Psoas muscle (tissue), 8 donors: ENCODE data around the gene NPR3. TPM values are rescaled to one million over a fixed set of nuclear protein-coding genes. Genes with fewer than 3 reads are reported as not detected.
A peak's percentile ranks its signal among the peaks of the same experiment; 100 is the strongest.

ENCODE experiments used
- ATAC-seq, 4 donors: fragments of 200-7000 bp; cut with Tn5 transposase; one replicate each; pipeline ENCODE4 v1.9.1; 2020; ENCODE audit warnings: moderate library complexity in 3 of 4, mild to moderate bottlenecking in 2 of 4
- DNase-seq, 2 donors: peaks; one replicate each; pipeline ENCODE4 v3.0.0-alpha.2; 2020
- H3K27ac ChIP-seq: fragments of 200-600 bp; one replicate; pipeline ENCODE4 v1.8.0; 2022
- H3K27me3 ChIP-seq, 3 donors: fragments of 200-600 bp in 1 of 3; one replicate each; pipeline versions ENCODE4 v1.6.1 to v1.8.0; 2013 to 2022; ENCODE audit warnings: low read length in 2 of 3, mild to moderate bottlenecking in 2 of 3, moderate library complexity in 1 of 3; ENCODE audit not compliant: insufficient read depth in 3 of 3
- H3K36me3 ChIP-seq, 2 donors: fragments of 200-600 bp in 1 of 2; one replicate each; pipeline versions ENCODE4 v1.6.1 to v1.8.0; 2013 to 2022; ENCODE audit warnings: low read depth in 1 of 2, mild to moderate bottlenecking in 1 of 2, moderate library complexity in 1 of 2; ENCODE audit not compliant: insufficient read depth in 1 of 2
- H3K4me1 ChIP-seq: fragments of 200-600 bp; one replicate; pipeline ENCODE4 v1.8.0; 2022
- H3K4me3 ChIP-seq: fragments of 200-600 bp; one replicate; pipeline ENCODE4 v1.8.0; 2022; ENCODE audit warnings: mild to moderate bottlenecking
- H3K9me3 ChIP-seq: fragments of 200-600 bp; one replicate; pipeline ENCODE4 v1.8.0; 2022
- CTCF ChIP-seq: fragments of 200-600 bp; IDR thresholded peaks from one replicate; pipeline ENCODE4 v1.8.0; 2022; ENCODE audit warnings: antibody characterized with exemption
- WGBS, 3 donors: extraction: QIAGEN DNeasy Blood & Tissue Kit; methylation state at CpG; one replicate each; pipeline versions ENCODE4 v1.1.6 to v1.1.7; 2013; 5-methylcytosine and 5-hydroxymethylcytosine counted together
- intact Hi-C, 2 donors: fragments of 100-400 bp; cut with DNase I; formaldehyde crosslinking; loops; one replicate each; pipeline versions ENCODE4 v1.11.0 to v1.14.2; 2022
- polyA plus RNA-seq, 3 donors: library from polyadenylated mRNA; stranded (reverse); fragments of 200-250 nt; gene quantifications; one replicate each; pipeline ENCODE4 v1.2.3, GENCODE V29; 2013
- total RNA-seq, 4 donors: library from RNA; stranded (reverse); fragmentation: NEBNext Ultra II Directional in 2 of 4; extraction: Animal tissue kit (Norgen Biotek cat#: 25700) in 2 of 4; gene quantifications; one replicate each; pipeline versions ENCODE4 v1.2.1 to v1.2.4, GENCODE V29; 2021 to 2023
- donor health status: healthy with polysubstance abuse.
- donor health status: DM: no; HTN: no; CAD: no; lungs with moderate emphysema.
- donor health status: Bipolar disorder and iron deficiency.
- donor health status: healthy.
- donor health status: DM: yes; HTN: yes; CAD: no.
- donor health status: DM: no; HTN: no; CAD: no.
- donor health status: DM: no; HTN: no; CAD: no.
- donor health status: DM: yes; HTN: yes; CAD: no.

Gene NPR3
- total and polyA plus RNA-seq, 7 donors, result 1.6 to 44.2 (median 10.5) TPM

- no peak for ATAC-seq
- intact Hi-C loops, result no loop called here
Observed at GRCh38 chr5:32726086-32726557, 15.0 kb downstream of the NPR3 start.

GRCh38 chr5:32729651-32730050 is 18.5 kb downstream of the NPR3 start:
- Histone ChIP-seq H3K4me1 (peaks cover 3% of the 10 kb centered on the region), H3K9me3 (peaks cover 3% of the 10 kb centered on the region), H3K36me3 (no peaks in the 10 kb centered on the region), H3K4me3 (no peak overlapping the region), H3K27ac (no peak overlapping the region), H3K27me3 (no peaks in the 10 kb centered on the region)
- no peak for ATAC-seq
- no peak for TF ChIP-seq CTCF
- no peak for DNase-seq
- intact Hi-C loops, result no loop called here

More at GRCh38 chr5:32726086-32726557, 15.0 kb downstream of the NPR3 start:
- no peak for DNase-seq
- WGBS, 3 donors, result 58 to 71% (median 61%) methylated on average over 3 of the region's 3 CpGs
- no peak for TF ChIP-seq CTCF
- H3K4me1 ChIP-seq, result no peaks in the 10 kb centered on the region
- H3K4me3 ChIP-seq, result no peak overlapping the region
- H3K36me3 ChIP-seq, result no peaks in the 10 kb centered on the region
- peaks cover 3% of the 10 kb centered on the region for H3K9me3 ChIP-seq
- H3K27ac ChIP-seq, result no peak overlapping the region
- H3K27me3 ChIP-seq, result no peaks in the 10 kb centered on the region

- WGBS, 3 donors, result 58 to 64% (median 61%) methylated on average over 5 of the region's 5 CpGs
- no peaks in the 10 kb centered on the region for H3K9me3 ChIP-seq
- DNase-seq (no peak), ATAC-seq (no peak)
- no peaks in the 10 kb centered on the region for H3K27me3 ChIP-seq
- no peak overlapping the region for H3K4me3 ChIP-seq
- no peak overlapping the region for H3K27ac ChIP-seq
- no peaks in the 10 kb centered on the region for H3K36me3 ChIP-seq
- H3K4me1 ChIP-seq, result peaks cover 4% of the 10 kb centered on the region
- TF ChIP-seq CTCF, result no peak
- intact Hi-C loops, result no loop called here
Observed at GRCh38 chr5:32733590-32734340, 22.6 kb downstream of the NPR3 start.

- peak in 1 of 4 donors; percentile 37 for ATAC-seq
- 55 to 71% (median 62%) methylated on average over 8 of the region's 8 CpGs for WGBS, 3 donors
- Histone ChIP-seq H3K4me3 (peak overlapping the region; percentile 8), H3K27ac (no peak overlapping the region), H3K36me3 (no peaks in the 10 kb centered on the region), H3K4me1 (peaks cover 4% of the 10 kb centered on the region), H3K9me3 (no peaks in the 10 kb centered on the region), H3K27me3 (no peaks in the 10 kb centered on the region)
- DNase-seq, result no peak
- intact Hi-C loops, result no loop called here
- TF ChIP-seq CTCF, result no peak
Observed at GRCh38 chr5:32734827-32735378, 23.8 kb downstream of the NPR3 start.
